HG03103 (cell line): ENCODE measurements around the gene PSORS1C1.

Experiments used
- ATAC-seq: cut with Tn5 transposase; IDR thresholded peaks from one replicate; pipeline ENCODE4 v1.9.1; 2021; ENCODE audit warnings: low read depth; ENCODE audit not compliant: unreplicated experiment

Gene PSORS1C1

GRCh38 chr6:31125162-31125561, 10.6 kb downstream of the PSORS1C1 start:
- ATAC-seq = no peak

DNA sequence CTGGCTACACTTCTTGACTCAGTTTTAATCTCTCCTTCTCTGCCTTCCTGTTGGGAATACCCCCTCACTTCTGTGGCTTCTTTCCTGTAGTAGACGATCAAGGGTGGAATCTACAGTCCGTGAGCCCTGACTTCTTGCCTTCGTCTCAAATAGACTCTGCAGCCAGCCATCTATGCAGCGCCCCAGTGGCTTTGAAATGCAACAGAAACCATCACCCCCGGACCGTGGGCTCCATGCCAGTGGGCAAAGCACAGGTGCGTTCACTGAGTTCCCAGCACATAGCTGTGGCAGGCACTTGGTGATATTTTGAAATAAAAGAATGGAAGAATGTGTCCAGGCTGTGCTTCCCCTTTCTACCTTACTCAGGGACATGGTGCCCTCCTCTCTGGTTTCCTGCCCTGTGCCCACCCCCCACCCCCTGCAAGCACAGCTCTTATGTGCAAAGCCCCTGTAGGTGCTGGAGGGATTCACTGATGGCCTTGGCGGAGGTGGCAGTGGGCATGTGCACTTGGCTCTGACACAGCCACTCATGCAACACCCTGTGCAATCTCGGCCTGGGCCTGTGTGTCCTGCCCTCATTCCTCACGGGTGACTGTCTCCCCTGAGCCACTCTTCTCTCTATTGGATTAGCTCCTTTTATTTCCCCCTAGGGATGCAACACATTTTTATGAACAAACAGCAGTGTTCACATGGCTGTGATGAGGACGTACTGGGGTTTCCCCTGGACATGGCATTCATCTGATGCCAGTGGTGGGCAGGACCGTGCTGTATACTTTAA, 11.2 kb downstream of the PSORS1C1 start:
- no peak for ATAC-seq

DNA sequence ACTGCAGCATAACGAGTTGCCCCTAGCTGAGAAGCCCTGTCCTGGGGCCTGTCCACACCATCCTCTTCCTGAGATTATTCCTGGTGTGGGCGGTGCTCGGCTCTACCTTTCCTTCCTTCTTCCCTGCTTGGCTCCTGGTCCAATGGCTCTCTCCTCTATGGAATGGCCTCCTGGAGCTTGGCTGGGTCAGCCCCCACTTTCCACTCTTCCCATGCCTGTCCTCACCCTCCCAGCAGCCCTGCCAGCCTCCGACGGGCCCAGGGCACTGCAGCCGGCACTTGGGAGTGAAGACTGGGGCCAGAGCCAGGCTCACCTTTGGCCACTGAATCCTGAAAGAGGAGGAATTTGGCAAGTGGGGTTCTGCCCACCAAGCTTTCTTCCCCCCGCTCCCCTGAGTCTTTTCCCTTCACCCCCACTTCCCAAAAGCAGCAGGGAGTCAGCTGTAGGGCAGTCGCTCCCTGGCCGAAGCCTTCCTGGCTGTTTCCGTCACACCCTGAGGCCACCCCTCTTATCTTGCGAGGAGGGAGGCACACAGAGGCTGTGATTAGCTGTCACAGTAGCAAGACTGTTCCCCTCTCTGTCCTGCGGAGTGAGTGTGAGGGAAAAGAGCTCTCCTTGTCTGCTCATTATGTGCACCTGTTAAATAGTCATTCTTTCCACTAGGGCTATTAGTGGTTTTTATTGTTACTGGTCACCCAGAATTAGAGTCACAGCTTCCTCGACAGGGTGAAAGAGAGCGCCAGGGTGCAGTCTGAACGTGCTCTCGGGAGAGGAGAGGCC, 12.0 kb downstream of the PSORS1C1 start:
- no peak for ATAC-seq

GRCh38 chr6:31128093-31128676, 13.6 kb downstream of the PSORS1C1 start:
- ATAC-seq = no peak

DNA sequence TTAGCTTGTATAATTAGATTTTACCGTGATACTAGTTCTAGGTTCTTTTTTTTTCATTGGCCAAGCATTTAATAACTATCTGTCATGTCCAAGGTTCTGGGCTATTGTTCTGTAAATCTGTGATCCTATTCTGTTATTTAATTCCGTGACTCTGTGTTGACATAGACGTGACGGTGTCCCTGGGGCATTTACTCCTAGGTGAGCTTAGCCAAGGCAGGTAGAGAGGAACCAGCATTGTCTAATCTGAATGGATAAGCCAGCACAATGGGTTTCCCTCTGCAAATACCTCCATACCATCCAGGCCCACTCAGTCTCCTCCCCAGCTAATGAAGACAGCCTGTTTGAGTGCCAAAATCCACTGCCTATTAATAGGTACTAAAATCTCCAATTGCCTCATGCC, 14.5 kb downstream of the PSORS1C1 start:
- ATAC-seq = no peak

- no peak for ATAC-seq
These were observed 16.2 kb downstream of the PSORS1C1 start for GRCh38 chr6:31130751-31131150.

DNA sequence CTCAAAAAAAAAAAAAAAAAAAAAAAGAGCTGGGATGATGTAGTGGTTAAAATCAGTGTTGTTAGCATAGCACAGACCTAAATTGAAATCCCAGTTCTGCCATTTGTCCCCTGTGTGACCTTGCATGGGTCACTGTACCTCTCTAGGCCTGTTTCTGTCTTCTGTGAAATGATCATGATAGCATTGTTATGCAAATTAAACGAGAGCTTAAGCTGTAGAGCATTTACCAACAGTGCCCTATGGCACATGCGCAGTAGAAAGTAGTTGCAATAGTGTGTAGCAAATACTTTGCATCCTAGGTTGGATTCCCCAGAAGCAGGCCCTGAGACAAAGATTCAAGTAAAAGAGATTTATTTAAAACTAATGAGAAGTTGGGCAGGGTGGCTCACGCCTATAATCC, 17.0 kb downstream of the PSORS1C1 start:
- no peak for ATAC-seq

DNA sequence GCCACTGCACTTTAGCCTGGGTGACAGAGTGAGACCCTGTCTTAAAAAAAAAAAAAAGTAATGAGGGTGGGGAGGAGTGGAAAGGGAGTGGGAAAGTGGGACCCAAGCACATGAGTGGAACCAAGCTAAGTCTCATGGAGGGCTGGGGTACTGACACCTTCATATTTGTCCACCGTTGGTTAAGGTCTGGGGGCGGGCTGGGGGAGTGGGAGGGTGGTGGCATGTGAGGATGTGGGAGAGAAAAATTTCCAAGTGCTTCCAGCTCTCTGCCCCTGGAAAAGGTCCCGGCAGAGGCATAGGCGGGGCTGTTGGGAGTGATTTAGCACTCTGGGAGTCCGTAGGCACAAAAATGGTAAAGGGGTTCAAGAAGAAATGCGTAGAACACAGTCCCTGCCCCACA, 18.2 kb downstream of the PSORS1C1 start:
- ATAC-seq = no peak

DNA sequence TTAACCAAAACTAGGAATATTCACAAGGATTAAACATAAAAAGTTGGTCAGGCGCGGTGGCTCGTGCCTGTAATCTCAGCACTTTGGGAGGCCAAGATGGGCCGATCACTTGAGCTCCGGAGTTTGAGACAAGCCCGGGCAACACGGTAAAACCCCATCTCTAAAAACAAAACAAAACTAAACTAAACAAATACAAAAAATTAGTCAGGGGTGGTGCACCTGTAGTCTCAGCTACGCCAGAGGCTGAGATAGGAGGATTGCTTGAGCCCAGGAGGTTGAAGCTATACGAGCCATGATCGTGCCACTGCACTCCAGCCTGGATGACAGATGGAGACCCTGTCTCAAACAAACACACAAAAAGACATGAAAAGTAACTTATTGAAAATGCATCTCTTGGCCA, 21.1 kb downstream of the PSORS1C1 start:
- no peak for ATAC-seq

DNA sequence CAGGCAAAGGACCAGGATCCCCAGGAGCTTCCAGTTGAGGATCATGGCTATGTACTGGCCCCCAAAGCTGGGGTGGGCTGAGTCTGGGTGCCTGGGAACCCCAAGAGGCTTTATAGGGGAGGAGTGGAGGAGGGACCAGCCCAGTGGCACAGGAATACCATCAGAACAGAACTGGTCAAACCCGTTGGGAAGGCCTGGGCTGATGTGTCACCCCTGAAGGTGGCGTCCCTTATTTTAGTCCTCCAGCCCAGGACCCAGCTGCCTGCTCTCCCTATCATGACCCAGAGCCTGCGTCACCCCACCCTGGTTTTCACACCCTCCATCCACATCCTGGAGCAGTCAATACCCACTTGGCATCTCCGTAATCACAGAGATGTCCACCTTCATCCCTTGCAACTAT, 24.4 kb downstream of the PSORS1C1 start, which contains the start of gene PSORS1C2:
TSS of gene PSORS1C2 (minus strand) at position 85 of the 400 bp plus-strand sequence. CDS start at position 45, 40 bp downstream.
- no peak for ATAC-seq

DNA sequence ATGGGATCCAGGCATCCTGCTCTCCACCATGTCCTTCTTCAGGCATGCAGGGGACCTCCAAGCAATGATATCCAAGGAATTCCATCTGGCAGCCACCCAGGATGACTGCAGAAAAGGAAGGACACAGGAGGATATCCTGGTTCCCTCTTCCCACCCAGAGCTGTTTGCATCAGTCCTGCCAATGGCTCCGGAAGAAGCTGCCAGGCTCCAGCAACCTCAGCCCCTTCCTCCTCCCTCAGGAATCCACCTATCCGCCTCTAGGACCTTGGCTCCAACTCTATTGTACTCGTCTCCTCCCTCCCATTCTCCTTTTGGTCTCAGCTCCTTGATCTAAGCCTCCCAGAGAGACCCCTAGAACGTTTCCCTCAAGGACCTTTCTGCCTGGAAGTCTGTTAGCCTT, 25.0 kb downstream of the PSORS1C1 start:
- no peak for ATAC-seq

GRCh38 chr6:31140643-31141042, 26.0 kb downstream of the PSORS1C1 start:
- no peak for ATAC-seq

GRCh38 chr6:31142361-31142761, 27.8 kb downstream of the PSORS1C1 start:
- ATAC-seq = no peak

- no peak for ATAC-seq
These were observed 28.5 kb downstream of the PSORS1C1 start for GRCh38 chr6:31143148-31143547.

- ATAC-seq = no peak
These were observed 29.8 kb downstream of the PSORS1C1 start for GRCh38 chr6:31144296-31144969.

GRCh38 chr6:31144970-31145340, 30.4 kb downstream of the PSORS1C1 start:
- ATAC-seq = no peak

DNA sequence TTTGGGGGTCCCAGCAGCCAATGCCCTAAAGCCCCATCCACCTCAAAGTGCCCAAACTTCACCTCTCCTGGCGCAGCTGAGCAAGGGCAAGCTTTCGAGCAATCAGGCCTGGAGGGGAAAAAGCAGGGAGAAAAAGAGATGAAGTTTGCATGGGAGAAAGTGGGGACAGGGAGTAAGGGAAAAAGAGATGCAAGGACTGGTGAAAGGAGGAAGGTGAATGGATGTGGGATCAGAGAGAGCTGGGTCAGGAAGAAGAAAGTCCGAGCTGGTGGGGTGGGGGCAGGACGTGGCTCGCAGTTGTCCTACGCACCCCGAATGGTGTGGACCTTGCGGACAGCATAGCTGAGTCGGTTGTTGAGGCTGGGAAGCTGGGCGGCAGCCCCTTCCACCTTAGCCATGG, 30.8 kb downstream of the PSORS1C1 start:
- no peak for ATAC-seq

GRCh38 chr6:31149827-31150447, 35.3 kb downstream of the PSORS1C1 start:
- ATAC-seq = no peak

GRCh38 chr6:31152781-31153180, 38.2 kb downstream of the PSORS1C1 start:
- no peak for ATAC-seq

- no peak for ATAC-seq
These were observed 39.8 kb downstream of the PSORS1C1 start for GRCh38 chr6:31154436-31154835.

- no peak for ATAC-seq
These were observed 42.0 kb downstream of the PSORS1C1 start for GRCh38 chr6:31156641-31157040.
